ENCODE results near the gene HSPB8.

Gene HSPB8

GRCh38 chr12:119177724-119178380 is 879 bp upstream of the HSPB8 start:
- H3K4me3 ChIP-seq (ENCODE audit: low read length): no peak overlapping the region
- no peak for DNase-seq (ENCODE audit: low read depth)
- no peak for TF ChIP-seq CTCF (IDR thresholded peaks at IDR 0.05; ENCODE audit: insufficient read depth, low read depth, low read length, missing control alignments)

- TF ChIP-seq CTCF (IDR thresholded peaks at IDR 0.05; ENCODE audit: insufficient read depth, low read depth, low read length, missing control alignments): no peak
- H3K4me3 ChIP-seq (ENCODE audit: low read length): peak overlapping the region; percentile 42
- DNase-seq (ENCODE audit: low read depth): peak; percentile 40
Observed at GRCh38 chr12:119179335-119180021, 747 bp downstream of the HSPB8 start.

GRCh38 chr12:119180380-119181040 is 1.8 kb downstream of the HSPB8 start:
- DNase-seq (ENCODE audit: low read depth): peak; percentile 29
- TF ChIP-seq CTCF (IDR thresholded peaks at IDR 0.05; ENCODE audit: insufficient read depth, low read depth, low read length, missing control alignments): no peak
- peak overlapping the region; percentile 42 for H3K4me3 ChIP-seq (ENCODE audit: low read length)

- peak overlapping the region; percentile 42 for H3K4me3 ChIP-seq (ENCODE audit: low read length)
- DNase-seq (ENCODE audit: low read depth): no peak
- no peak for TF ChIP-seq CTCF (IDR thresholded peaks at IDR 0.05; ENCODE audit: insufficient read depth, low read depth, low read length, missing control alignments)
Observed at GRCh38 chr12:119181202-119181601, 2.5 kb downstream of the HSPB8 start.

GRCh38 chr12:119181944-119182343 is 3.2 kb downstream of the HSPB8 start:
- TF ChIP-seq CTCF (IDR thresholded peaks at IDR 0.05; ENCODE audit: insufficient read depth, low read depth, low read length, missing control alignments): no peak
- no peak for DNase-seq (ENCODE audit: low read depth)
- H3K4me3 ChIP-seq (ENCODE audit: low read length): no peak overlapping the region

- H3K4me3 ChIP-seq (ENCODE audit: low read length): no peak overlapping the region
- no peak for TF ChIP-seq CTCF (IDR thresholded peaks at IDR 0.05; ENCODE audit: insufficient read depth, low read depth, low read length, missing control alignments)
- DNase-seq (ENCODE audit: low read depth): no peak
Observed at GRCh38 chr12:119182701-119183493, 4.2 kb downstream of the HSPB8 start.

All from epithelial cell of esophagus (primary cell).